SU-DHL-6 (cell line): ENCODE data around the gene MRTFB.
"Not testable (repeated sequence)": the region's sequence is repeated elsewhere in the genome, so short reads cannot be mapped to it uniquely, and the experiment has no call there.

Experiments used
- H2AFZ ChIP-seq: fragments of 200-600 bp; sonication (generic); 2 replicates; pipeline ENCODE4 v1.6.1; 2014; ENCODE audit warnings: low read depth, mild to moderate bottlenecking, moderate library complexity, mixed read lengths, antibody characterized with exemption, low read length; ENCODE audit not compliant: severe bottlenecking
- H3F3A ChIP-seq: fragments of 200-600 bp; shearing (Covaris generic); 2 replicates; pipeline ENCODE4 v1.6.0; 2016; ENCODE audit warnings: antibody characterized with exemption, mild to moderate bottlenecking; ENCODE audit not compliant: insufficient read depth
- H3K27ac ChIP-seq: fragments of 200-600 bp; sonication (generic); 2 replicates; pipeline ENCODE4 v1.5.1; 2016; ENCODE audit warnings: low read depth, mild to moderate bottlenecking, low read length, moderate library complexity, mixed read lengths
- H3K27me3 ChIP-seq: fragments of 200-600 bp; sonication (generic), shearing (Covaris generic); 2 replicates; pipeline ENCODE4 v1.6.0; 2014; ENCODE audit warnings: mild to moderate bottlenecking, low read length
- H3K36me3 ChIP-seq: fragments of 200-600 bp; sonication (generic); 2 replicates; pipeline ENCODE4 v1.6.1; 2014; ENCODE audit warnings: mild to moderate bottlenecking, low read length, mixed read lengths
- H3K4me2 ChIP-seq: fragments of 300-600, 200-600 bp; shearing (Covaris generic), sonication (generic); 2 replicates; pipeline ENCODE4 v1.6.0; 2014; ENCODE audit warnings: low read length, low read depth, mild to moderate bottlenecking; ENCODE audit not compliant: poor library complexity, severe bottlenecking
- H3K4me3 ChIP-seq: fragments of 200-600 bp; sonication (generic); 2 replicates; pipeline ENCODE4 v1.5.1; 2014; ENCODE audit warnings: antibody characterized with exemption, low read length, mild to moderate bottlenecking, mixed read lengths; ENCODE audit not compliant: insufficient read depth, poor library complexity, severe bottlenecking
- H3K79me2 ChIP-seq: fragments of 200-600 bp; sonication (generic); 2 replicates; pipeline ENCODE4 v1.6.1; 2014; ENCODE audit warnings: mild to moderate bottlenecking, low read length, moderate library complexity; ENCODE audit not compliant: insufficient read depth
- H3K9ac ChIP-seq: fragments of 200-600 bp; sonication (generic); 2 replicates; pipeline ENCODE4 v1.7.0; 2014; ENCODE audit warnings: mild to moderate bottlenecking, low read length
- H3K9me2 ChIP-seq: fragments of 200-600 bp; sonication (generic); replicated peaks from 2 replicates; pipeline ENCODE4 v1.6.1; 2014; ENCODE audit warnings: low read length; ENCODE audit not compliant: insufficient read depth
- H3K9me3 ChIP-seq: fragments of 200-600 bp; sonication (generic); 2 replicates; pipeline ENCODE4 v1.6.1; 2014; ENCODE audit warnings: low read length, mixed read lengths; ENCODE audit not compliant: insufficient read depth
- H4K20me1 ChIP-seq: fragments of 200-600 bp; sonication (generic); 2 replicates; pipeline ENCODE4 v1.6.1; 2014; ENCODE audit warnings: low read depth, mild to moderate bottlenecking, antibody characterized with exemption, low read length, moderate library complexity, mixed read lengths
- EZH2phosphoT487 ChIP-seq: fragments of 200-600 bp; sonication (generic), shearing (Covaris generic); conservative IDR thresholded peaks from 2 replicates; pipeline ENCODE4 v1.6.1; 2018; ENCODE audit warnings: mild to moderate bottlenecking, antibody characterized with exemption, low read length, moderate library complexity, mixed read lengths
- TF ChIP-seq, protein P1 (sequence below): fragments of 200-600 bp; sonication (generic); IDR thresholded peaks from one replicate; pipeline ENCODE4 v1.5.1; 2017; ENCODE audit warnings: antibody characterized with exemption, mild to moderate bottlenecking, low read length, moderate library complexity; ENCODE audit not compliant: insufficient read depth, poor library complexity, severe bottlenecking

MRTFB gene

DNA sequence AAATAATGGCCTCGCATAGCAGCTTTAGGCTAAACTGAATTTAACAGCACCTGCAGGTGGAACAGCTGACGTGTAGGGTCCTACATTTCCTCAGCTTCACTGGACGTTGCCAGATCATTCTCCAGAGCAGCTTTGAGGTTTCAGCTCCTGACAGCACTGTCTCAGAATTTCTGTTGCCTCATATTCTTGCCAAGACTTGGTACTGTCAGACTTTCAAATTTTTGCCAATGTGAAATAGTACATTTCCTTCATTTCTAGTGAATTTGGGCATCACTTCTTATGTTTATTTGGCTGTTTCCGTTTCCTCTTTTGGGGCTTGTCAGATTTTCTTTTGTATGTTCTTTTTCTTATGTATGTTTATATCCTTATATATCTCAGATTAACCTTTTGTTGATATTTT, 48.7 kb downstream of the MRTFB start:
- peaks cover 5% of the 10 kb centered on the region; the same call in 1 of the 2 replicates for H3F3A ChIP-seq
- H3K9ac ChIP-seq = no peak overlapping the region
- H3K4me3 ChIP-seq = no peak overlapping the region
- no peaks in the 10 kb centered on the region for H3K9me2 ChIP-seq
- no peaks in the 10 kb centered on the region for H3K9me3 ChIP-seq
- H3K4me2 ChIP-seq = no peak overlapping the region
- peaks cover 7% of the 10 kb centered on the region; the same call in 1 of the 2 replicates for H4K20me1 ChIP-seq
- peaks cover 1% of the 10 kb centered on the region; the same call in 1 of the 2 replicates for H3K79me2 ChIP-seq
- no peaks in the 10 kb centered on the region for H3K36me3 ChIP-seq
- H2AFZ ChIP-seq = no peak overlapping the region
- TF ChIP-seq EZH2phosphoT487 = no peak
- TF ChIP-seq, protein P1, sequence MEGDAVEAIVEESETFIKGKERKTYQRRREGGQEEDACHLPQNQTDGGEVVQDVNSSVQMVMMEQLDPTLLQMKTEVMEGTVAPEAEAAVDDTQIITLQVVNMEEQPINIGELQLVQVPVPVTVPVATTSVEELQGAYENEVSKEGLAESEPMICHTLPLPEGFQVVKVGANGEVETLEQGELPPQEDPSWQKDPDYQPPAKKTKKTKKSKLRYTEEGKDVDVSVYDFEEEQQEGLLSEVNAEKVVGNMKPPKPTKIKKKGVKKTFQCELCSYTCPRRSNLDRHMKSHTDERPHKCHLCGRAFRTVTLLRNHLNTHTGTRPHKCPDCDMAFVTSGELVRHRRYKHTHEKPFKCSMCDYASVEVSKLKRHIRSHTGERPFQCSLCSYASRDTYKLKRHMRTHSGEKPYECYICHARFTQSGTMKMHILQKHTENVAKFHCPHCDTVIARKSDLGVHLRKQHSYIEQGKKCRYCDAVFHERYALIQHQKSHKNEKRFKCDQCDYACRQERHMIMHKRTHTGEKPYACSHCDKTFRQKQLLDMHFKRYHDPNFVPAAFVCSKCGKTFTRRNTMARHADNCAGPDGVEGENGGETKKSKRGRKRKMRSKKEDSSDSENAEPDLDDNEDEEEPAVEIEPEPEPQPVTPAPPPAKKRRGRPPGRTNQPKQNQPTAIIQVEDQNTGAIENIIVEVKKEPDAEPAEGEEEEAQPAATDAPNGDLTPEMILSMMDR = no peak
- no peaks in the 10 kb centered on the region for H3K27me3 ChIP-seq
- H3K27ac ChIP-seq = no peak overlapping the region

DNA sequence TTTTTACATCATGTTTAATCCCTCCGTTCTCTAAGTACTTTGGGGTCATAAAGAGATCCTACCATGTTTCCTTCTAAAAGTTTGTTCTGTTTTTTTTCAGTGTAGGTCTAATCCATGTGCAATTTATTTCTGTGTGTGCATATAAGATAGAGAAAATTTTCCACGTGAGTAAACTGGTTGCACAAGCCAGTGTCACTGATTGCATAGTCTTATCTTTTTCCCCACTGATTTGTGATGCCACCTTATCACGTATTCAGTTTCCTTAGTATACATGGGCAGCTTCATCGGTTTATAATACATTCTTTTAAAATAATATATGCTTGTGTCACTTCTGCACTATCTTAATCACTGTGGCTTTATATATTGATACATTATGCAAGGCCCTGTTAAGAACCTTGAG, 49.2 kb downstream of the MRTFB start:
- H3K9ac ChIP-seq = no peak overlapping the region
- H3K4me3 ChIP-seq = no peak overlapping the region
- no peak overlapping the region for H3K4me2 ChIP-seq
- H3F3A ChIP-seq = peaks cover 5% of the 10 kb centered on the region; the same call in 1 of the 2 replicates
- no peaks in the 10 kb centered on the region for H3K9me3 ChIP-seq
- no peaks in the 10 kb centered on the region for H3K36me3 ChIP-seq
- H3K9me2 ChIP-seq = no peaks in the 10 kb centered on the region
- H3K27ac ChIP-seq = no peak overlapping the region
- peaks cover 6% of the 10 kb centered on the region; the same call in 1 of the 2 replicates for H3K79me2 ChIP-seq
- no peak overlapping the region for H2AFZ ChIP-seq
- H4K20me1 ChIP-seq = peaks cover 7% of the 10 kb centered on the region; the same call in 1 of the 2 replicates
- no peaks in the 10 kb centered on the region for H3K27me3 ChIP-seq
- TF ChIP-seq, protein P1 = no peak
- no peak for TF ChIP-seq EZH2phosphoT487

DNA sequence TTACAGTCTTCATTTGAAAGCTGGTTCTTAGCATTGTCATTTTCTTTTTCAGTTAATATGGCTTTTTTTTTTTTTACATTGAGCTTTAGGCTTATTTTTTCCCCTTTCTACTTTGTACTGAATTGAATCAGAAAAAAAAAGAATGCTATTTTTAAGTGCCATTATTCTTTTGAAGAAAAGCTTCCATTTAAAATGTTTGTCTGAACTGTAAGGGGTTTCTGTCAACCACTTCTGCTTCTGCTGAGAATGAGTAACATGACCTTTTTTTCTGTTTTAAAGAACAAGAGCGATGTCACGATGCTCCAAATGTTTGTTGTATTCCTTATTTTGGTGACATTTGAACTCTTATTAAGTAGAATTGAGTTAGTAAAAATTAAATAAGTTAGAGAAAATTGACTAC, 50.0 kb downstream of the MRTFB start:
- Histone ChIP-seq H3K4me3 (no peak overlapping the region), H3F3A (peaks cover 5% of the 10 kb centered on the region; the same call in 1 of the 2 replicates), H3K79me2 (peaks cover 7% of the 10 kb centered on the region; the same call in 1 of the 2 replicates), H3K4me2 (peak overlapping the region; percentile 6), H2AFZ (no peak overlapping the region), H3K9ac (no peak overlapping the region), H4K20me1 (peaks cover 7% of the 10 kb centered on the region; the same call in 1 of the 2 replicates), H3K27ac (peak overlapping the region; percentile 27; the same call in 1 of the 2 replicates), H3K27me3 (no peaks in the 10 kb centered on the region), H3K9me2 (no peaks in the 10 kb centered on the region), H3K9me3 (no peaks in the 10 kb centered on the region), H3K36me3 (no peaks in the 10 kb centered on the region)
- no peak for TF ChIP-seq EZH2phosphoT487

DNA sequence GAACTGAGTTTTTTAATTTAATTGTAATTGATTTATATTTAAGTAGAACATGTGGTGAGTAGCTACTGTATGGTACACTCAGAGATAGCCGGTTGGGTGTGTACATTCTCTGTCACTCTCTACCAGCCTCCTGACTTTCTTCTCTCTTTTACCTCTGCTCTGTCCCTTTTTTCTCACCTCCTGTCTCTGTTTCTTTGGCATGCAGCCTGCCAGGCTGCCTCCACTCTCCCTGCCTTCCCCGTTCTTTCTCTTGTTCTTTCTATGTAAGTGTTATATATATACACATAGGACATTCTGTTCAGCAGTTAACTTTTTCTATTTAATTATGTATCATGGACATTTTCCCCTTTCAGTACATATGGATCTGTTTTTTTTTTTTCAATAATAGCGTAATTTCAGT, 50.8 kb downstream of the MRTFB start:
- Histone ChIP-seq H3K79me2 (peaks cover 7% of the 10 kb centered on the region; the same call in 1 of the 2 replicates), H3K4me3 (no peak overlapping the region), H3K9me3 (no peaks in the 10 kb centered on the region), H2AFZ (no peak overlapping the region), H3K4me2 (no peak overlapping the region), H3K27me3 (no peaks in the 10 kb centered on the region), H3K36me3 (no peaks in the 10 kb centered on the region), H3K9ac (no peak overlapping the region), H3K9me2 (no peaks in the 10 kb centered on the region), H4K20me1 (peaks cover 7% of the 10 kb centered on the region; the same call in 1 of the 2 replicates), H3K27ac (no peak overlapping the region), H3F3A (peaks cover 5% of the 10 kb centered on the region; the same call in 1 of the 2 replicates)
- TF ChIP-seq, protein P1 = no peak
- TF ChIP-seq EZH2phosphoT487 = no peak

DNA sequence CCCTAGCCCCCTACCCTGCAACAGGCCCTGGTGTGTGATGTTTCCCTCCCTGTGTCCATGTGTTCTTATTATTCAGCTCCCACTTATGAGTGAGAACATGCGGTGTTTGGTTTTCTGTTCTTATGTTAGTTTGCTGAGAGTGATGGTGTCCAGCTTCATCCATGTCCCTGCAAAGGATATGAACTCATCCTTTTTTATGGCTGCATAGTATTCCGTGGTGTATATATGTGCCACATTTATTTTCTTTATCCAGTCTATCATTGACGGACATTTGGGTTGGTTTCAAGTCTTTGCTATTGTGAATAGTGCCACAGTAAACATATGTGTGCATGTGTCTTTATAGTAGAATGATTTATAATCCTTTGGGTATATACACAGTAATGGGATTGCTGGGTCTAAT, 51.3 kb downstream of the MRTFB start:
- H3K36me3 ChIP-seq, H3K4me3 ChIP-seq, H3K79me2 ChIP-seq, H4K20me1 ChIP-seq, H3K9ac ChIP-seq, H3K9me3 ChIP-seq, H3K4me2 ChIP-seq, H3K9me2 ChIP-seq, H2AFZ ChIP-seq, H3F3A ChIP-seq, H3K27ac ChIP-seq, H3K27me3 ChIP-seq: not testable (repeated sequence)
